Activated CD8-positive, alpha-beta T cell treated with anti-CD3 and anti-CD28 coated beads for 36 hours (primary cell): ENCODE results near the gene UPF2. TPM values are rescaled to one million over a fixed set of nuclear protein-coding genes. Genes with fewer than 3 reads are reported as not detected.

ENCODE experiments used
- ATAC-seq: fragments of 200-7000 bp; cut with Tn5 transposase; one replicate; pipeline ENCODE4 v1.10.0; 2021; ENCODE audit warnings: mild to moderate bottlenecking, moderate library complexity
- CTCF ChIA-PET: fragments of 350-600 bp; sonication (Branson Sonifier 250); formaldehyde crosslinking; loops from one replicate; lab custom pipeline; 2021; ENCODE audit warnings: antibody characterized with exemption; lab: Charles Lee
- POLR2A ChIA-PET: fragments of 350-600 bp; sonication (Branson Sonifier 250); formaldehyde crosslinking; loops from one replicate; lab custom pipeline; 2021; ENCODE audit warnings: antibody characterized with exemption; lab: Charles Lee
- DNase-seq: peaks from one replicate; pipeline ENCODE4 v3.0.0-alpha.2; 2020
- H3K27ac Mint-ChIP-seq: one replicate; pipeline ENCODE4 v1.8.0; 2021; ENCODE audit warnings: mild to moderate bottlenecking, mixed read lengths
- H3K27me3 Mint-ChIP-seq: one replicate; pipeline ENCODE4 v1.8.0; 2021; ENCODE audit warnings: mixed read lengths
- H3K36me3 Mint-ChIP-seq: one replicate; pipeline ENCODE4 v1.8.0; 2021; ENCODE audit warnings: low read depth, mixed read lengths
- H3K4me1 Mint-ChIP-seq: one replicate; pipeline ENCODE4 v1.8.0; 2021; ENCODE audit warnings: low read depth, mixed read lengths
- H3K4me3 Mint-ChIP-seq: one replicate; pipeline ENCODE4 v1.8.0; 2021; ENCODE audit warnings: mild to moderate bottlenecking, moderate library complexity, mixed read lengths
- H3K9me3 Mint-ChIP-seq: one replicate; pipeline ENCODE4 v1.8.0; 2021; ENCODE audit warnings: mixed read lengths
- CTCF ChIP-seq: fragments of 200-600 bp; IDR thresholded peaks from one replicate; pipeline ENCODE4 v1.8.0; 2022; ENCODE audit warnings: antibody characterized with exemption, mild to moderate bottlenecking
- intact Hi-C: fragments of 100-400 bp; cut with micrococcal nuclease; formaldehyde crosslinking; loops from one replicate; pipeline ENCODE4 v1.10.0; 2022
- total RNA-seq, 2 experiments: library from RNA; stranded (reverse); gene quantifications; one replicate each; pipeline ENCODE4 v1.2.3, GENCODE V29; 2021

The UPF2 gene
- total RNA-seq, 2 experiments from 2014 or later: 27.9 to 29.4 TPM

- peaks cover 4% of the 10 kb centered on the region for H3K4me1 Mint-ChIP-seq
- H3K9me3 Mint-ChIP-seq: no peaks in the 10 kb centered on the region
- TF ChIP-seq CTCF: no peak
- CTCF ChIA-PET: no interaction called here
- POLR2A ChIA-PET: no interaction called here
- intact Hi-C loops: no loop called here
- H3K27ac Mint-ChIP-seq: no peak overlapping the region
- H3K27me3 Mint-ChIP-seq: no peaks in the 10 kb centered on the region
- no peaks in the 10 kb centered on the region for H3K36me3 Mint-ChIP-seq
- no peak overlapping the region for H3K4me3 Mint-ChIP-seq
- DNase-seq (no peak), ATAC-seq (no peak)
These were observed 155.8 kb downstream of the UPF2 start for GRCh38 chr10:11886851-11887250.

GRCh38 chr10:11886138-11886474, 156.5 kb downstream of the UPF2 start:
- DNase-seq: no peak
- POLR2A ChIA-PET: interaction anchor here (0.7 kb wide), 1 partner anchor 138 kb away, joined by 3 read pairs; no protein-coding TSS in a partner anchor
- H3K4me1 Mint-ChIP-seq: peaks cover 4% of the 10 kb centered on the region
- CTCF ChIA-PET: interaction anchor here (1.0 kb wide), 1 partner anchor 128 kb away, joined by 4 read pairs; no protein-coding TSS in a partner anchor
- H3K27me3 Mint-ChIP-seq: no peaks in the 10 kb centered on the region
- ATAC-seq: no peak
- H3K9me3 Mint-ChIP-seq: no peaks in the 10 kb centered on the region
- TF ChIP-seq CTCF: no peak
- intact Hi-C loops: no loop called here
- H3K27ac Mint-ChIP-seq: no peak overlapping the region
- no peaks in the 10 kb centered on the region for H3K36me3 Mint-ChIP-seq
- H3K4me3 Mint-ChIP-seq: no peak overlapping the region

- Mint-ChIP-seq H3K4me1 (peaks cover 4% of the 10 kb centered on the region), H3K36me3 (no peaks in the 10 kb centered on the region), H3K9me3 (no peaks in the 10 kb centered on the region), H3K27ac (no peak overlapping the region), H3K27me3 (no peaks in the 10 kb centered on the region), H3K4me3 (no peak overlapping the region)
- no peak for TF ChIP-seq CTCF
- ATAC-seq (no peak), DNase-seq (no peak)
- POLR2A ChIA-PET: interaction anchor here (0.7 kb wide), 1 partner anchor 139 kb away, joined by 3 read pairs; no protein-coding TSS in a partner anchor
- CTCF ChIA-PET: interaction anchor here (1.0 kb wide), 1 partner anchor 128 kb away, joined by 4 read pairs; no protein-coding TSS in a partner anchor
- intact Hi-C loops: no loop called here
These were observed 157.0 kb downstream of the UPF2 start for GRCh38 chr10:11885437-11886137.

- DNase-seq (no peak), ATAC-seq (no peak)
- no peak for TF ChIP-seq CTCF
- Mint-ChIP-seq H3K36me3 (no peaks in the 10 kb centered on the region), H3K27me3 (no peaks in the 10 kb centered on the region), H3K4me1 (peaks cover 4% of the 10 kb centered on the region), H3K9me3 (no peaks in the 10 kb centered on the region), H3K4me3 (no peak overlapping the region), H3K27ac (no peak overlapping the region)
- CTCF ChIA-PET: interaction anchor here (1.0 kb wide), 1 partner anchor 127 kb away, joined by 4 read pairs; no protein-coding TSS in a partner anchor
- intact Hi-C loops: no loop called here
- POLR2A ChIA-PET: no interaction called here
These were observed 157.7 kb downstream of the UPF2 start for GRCh38 chr10:11884706-11885423.
